Activated CD8-positive, alpha-beta T cell treated with anti-CD3 and anti-CD28 coated beads, Interleukin-2, amount 10 ng/mL, durations not matched to agents 7 days and 5 days (primary cell): ENCODE data around the gene PGLYRP2. TPM values are rescaled to one million over a fixed set of nuclear protein-coding genes. Genes with fewer than 3 reads are reported as not detected.

ENCODE experiments used
- ATAC-seq: fragments of 150-1000 bp; cut with Tn5 transposase; one replicate; pipeline ENCODE4 v1.10.0; 2021; ENCODE audit warnings: moderate library complexity
- CTCF ChIA-PET: fragments of 350-600 bp; sonication (Branson Sonifier 250); formaldehyde crosslinking; loops from one replicate; lab custom pipeline; 2021; ENCODE audit warnings: antibody characterized with exemption; lab: Charles Lee
- POLR2A ChIA-PET: fragments of 350-600 bp; sonication (Branson Sonifier 250); formaldehyde crosslinking; loops from one replicate; lab custom pipeline; 2021; ENCODE audit warnings: antibody characterized with exemption; lab: Charles Lee
- DNase-seq: peaks from one replicate; pipeline ENCODE4 v3.0.0-alpha.2; 2020
- H3K27ac Mint-ChIP-seq: one replicate; pipeline ENCODE4 v1.8.0; 2021; ENCODE audit warnings: mild to moderate bottlenecking, mixed read lengths
- H3K27me3 Mint-ChIP-seq: one replicate; pipeline ENCODE4 v1.8.0; 2021; ENCODE audit warnings: low read depth, mixed read lengths
- H3K36me3 Mint-ChIP-seq: one replicate; pipeline ENCODE4 v1.8.0; 2021; ENCODE audit warnings: low read depth, mixed read lengths
- H3K4me1 Mint-ChIP-seq: one replicate; pipeline ENCODE4 v1.8.0; 2021; ENCODE audit warnings: low read depth, mixed read lengths
- H3K4me3 Mint-ChIP-seq: one replicate; pipeline ENCODE4 v1.8.0; 2021; ENCODE audit warnings: mild to moderate bottlenecking, mixed read lengths
- H3K9me3 Mint-ChIP-seq: one replicate; pipeline ENCODE4 v1.8.0; 2022; ENCODE audit warnings: mixed read lengths; ENCODE audit not compliant: insufficient read depth
- total RNA-seq, 2 experiments: library from RNA; stranded (reverse); gene quantifications; one replicate each; pipeline ENCODE4 v1.2.3, GENCODE V29; 2021

PGLYRP2 gene
- total RNA-seq, 2 experiments from 2014 or later: not detected

DNA sequence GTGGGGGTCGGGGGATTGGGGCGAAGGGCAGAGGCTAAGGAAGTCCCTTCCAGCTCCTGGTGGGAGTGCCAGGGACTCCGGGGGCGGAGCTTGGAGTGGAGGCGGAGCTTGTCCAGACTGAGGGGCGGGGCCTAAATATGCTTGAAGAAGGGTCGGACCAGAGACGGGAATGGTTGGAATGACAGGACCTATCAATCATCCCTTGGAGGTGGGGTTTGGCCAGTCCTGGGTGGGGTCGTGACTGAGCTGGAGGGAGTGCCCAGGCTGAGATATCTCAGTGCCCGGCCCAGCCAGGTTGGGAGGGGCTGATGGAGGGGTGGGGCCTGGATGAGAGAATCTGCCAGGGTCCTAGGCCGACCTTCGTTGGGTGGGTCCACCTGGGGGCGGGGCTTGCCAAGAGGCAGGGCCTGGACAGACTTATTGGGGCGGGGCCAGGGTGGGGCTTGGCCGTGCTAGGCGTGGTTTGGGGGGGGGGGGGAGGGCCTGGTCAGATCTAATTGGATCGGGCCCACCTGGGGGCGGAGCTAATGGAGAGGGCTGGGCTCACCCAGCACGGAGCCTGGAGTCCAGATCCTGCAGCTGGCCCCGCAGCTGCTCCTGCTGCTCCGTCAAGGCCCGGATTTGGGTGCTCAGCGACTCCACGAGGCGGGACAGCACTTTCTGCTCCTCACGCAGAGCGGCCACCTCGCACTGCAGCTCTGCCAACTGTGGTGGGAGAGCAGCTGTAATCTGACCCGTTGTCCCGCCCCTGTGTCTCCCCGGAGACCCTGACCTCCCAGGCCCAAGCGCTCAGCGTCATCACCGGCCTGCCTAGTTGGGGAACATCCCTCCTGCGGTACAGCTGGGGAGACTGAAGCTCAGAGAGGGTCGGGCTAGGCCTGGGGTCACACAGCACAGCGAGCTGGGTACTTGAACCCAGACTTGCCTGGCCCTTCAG lies 26.9 kb downstream of the PGLYRP2 start:
- no peaks in the 10 kb centered on the region for H3K27me3 Mint-ChIP-seq

DNA sequence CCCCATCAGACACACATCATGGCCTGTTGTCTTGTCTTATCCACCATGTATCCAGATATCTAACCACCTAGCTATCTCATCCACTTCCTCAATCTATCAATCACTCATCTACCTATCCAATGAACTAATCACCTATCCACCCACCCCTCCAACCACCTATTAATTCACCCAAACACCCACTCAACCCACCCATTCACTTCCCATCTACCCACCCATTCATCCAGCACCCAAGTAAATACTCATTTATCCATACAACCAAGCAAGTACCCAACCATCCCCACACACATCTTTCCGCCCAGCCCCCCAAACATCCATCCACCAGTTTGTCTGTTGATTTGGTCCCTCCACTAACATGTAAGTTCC lies 28.8 kb downstream of the PGLYRP2 start:
- ChIA-PET POLR2A (interaction anchor here (1.1 to 3.2 kb wide), 2 partner anchors 13 to 15 kb away, joined by 3 to 22 read pairs; partner anchors contain the start of gene RASAL3), CTCF (interaction anchor here (0.7 to 3.7 kb wide), 2 partner anchors 13 to 31 kb away, joined by 3 to 14 read pairs; partner anchors contain the start of gene AKAP8L)
- H3K4me1 Mint-ChIP-seq: peaks cover 38% of the 10 kb centered on the region
- H3K4me3 Mint-ChIP-seq: peak overlapping the region; percentile 64
- H3K9me3 Mint-ChIP-seq: no peaks in the 10 kb centered on the region
- H3K36me3 Mint-ChIP-seq: peaks cover 60% of the 10 kb centered on the region
- H3K27ac Mint-ChIP-seq: peak overlapping the region; percentile 84
- DNase-seq (no peak), ATAC-seq (no peak)
- H3K27me3 Mint-ChIP-seq: no peaks in the 10 kb centered on the region

More for the DNA sequence above, 26.9 kb downstream of the PGLYRP2 start:
- no peaks in the 10 kb centered on the region for H3K9me3 Mint-ChIP-seq
- ChIA-PET POLR2A (interaction anchor here (1.2 to 3.2 kb wide), 5 partner anchors 8 to 103 kb away, joined by 3 to 22 read pairs (median 4); partner anchors contain the start of genes AKAP8L and RASAL3), CTCF (interaction anchor here (0.6 to 3.7 kb wide), 4 partner anchors 11 to 659 kb away, joined by 3 to 14 read pairs (median 6); partner anchors contain the start of gene AKAP8L)
- no peak overlapping the region for H3K4me3 Mint-ChIP-seq
- ATAC-seq: no peak
- no peak overlapping the region for H3K27ac Mint-ChIP-seq
- DNase-seq: no peak
- peaks cover 39% of the 10 kb centered on the region for H3K4me1 Mint-ChIP-seq
- H3K36me3 Mint-ChIP-seq: peaks cover 70% of the 10 kb centered on the region

DNA sequence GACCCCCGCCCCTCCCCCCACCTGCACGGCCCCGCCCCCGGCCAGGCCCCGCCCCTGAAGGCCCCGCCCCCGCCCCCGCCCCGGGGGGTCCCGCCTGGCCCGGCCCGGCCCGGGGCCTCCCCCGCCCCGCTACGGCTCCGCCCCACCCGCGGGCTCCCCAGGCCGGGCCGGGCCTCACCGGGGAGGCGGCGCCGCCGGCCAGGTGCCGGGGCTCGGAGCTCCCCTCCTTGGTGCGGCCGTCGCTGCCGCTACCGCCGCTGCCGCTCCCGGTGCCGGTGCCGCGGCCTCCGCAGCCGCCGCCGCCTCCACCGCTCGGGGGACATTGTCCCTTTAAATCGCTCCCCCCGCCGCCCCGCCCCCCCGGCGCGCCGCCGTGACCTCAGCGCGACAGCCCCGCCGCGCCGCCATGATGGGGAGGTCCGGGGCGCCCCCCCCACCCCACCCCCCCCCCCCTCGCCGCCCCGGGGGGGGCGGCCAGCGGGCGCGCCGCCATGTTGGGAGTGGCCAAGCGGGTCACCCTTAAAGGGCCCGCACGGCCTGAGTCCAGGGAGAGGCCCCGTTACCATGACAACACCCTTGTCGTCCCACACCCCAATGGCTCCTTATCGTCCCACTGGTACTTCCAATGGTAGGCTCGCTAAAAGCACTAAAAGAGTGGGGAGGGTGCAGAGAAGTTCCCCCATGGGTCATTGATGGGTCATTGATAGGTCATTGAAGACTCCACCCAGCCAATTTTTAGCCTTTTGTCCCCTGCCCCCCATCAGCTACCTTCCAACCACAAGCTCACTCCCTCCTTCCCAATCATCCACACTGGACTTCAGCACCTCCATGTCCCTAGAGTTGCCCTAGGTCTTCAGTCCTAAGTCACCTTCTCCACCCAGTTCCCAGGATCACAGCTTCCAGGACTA lies 29.4 kb downstream of the PGLYRP2 start, which contains the start of gene WIZ:
Gene WIZ, minus strand, starts transcription at position 337 of the 908 bp plus-strand sequence. CDS start 1,649 bp downstream, outside the sequence.
- Mint-ChIP-seq H3K9me3 (no peaks in the 10 kb centered on the region), H3K27me3 (no peaks in the 10 kb centered on the region), H3K36me3 (peaks cover 54% of the 10 kb centered on the region), H3K4me1 (peaks cover 33% of the 10 kb centered on the region), H3K27ac (peak within 1 kb of the TSS; percentile 84), H3K4me3 (peak within 1 kb of the TSS; percentile 64)
- ChIA-PET CTCF (interaction anchor here (0.7 to 3.7 kb wide), 2 partner anchors 13 to 31 kb away, joined by 3 to 14 read pairs; partner anchors contain the start of gene AKAP8L), POLR2A (interaction anchor here (1.0 to 3.2 kb wide), 3 partner anchors 9 to 31 kb away, joined by 3 to 22 read pairs (median 10); partner anchors contain the start of genes AKAP8L and RASAL3)
- ATAC-seq (peak; percentile 65), DNase-seq (peak; percentile 82)

DNA sequence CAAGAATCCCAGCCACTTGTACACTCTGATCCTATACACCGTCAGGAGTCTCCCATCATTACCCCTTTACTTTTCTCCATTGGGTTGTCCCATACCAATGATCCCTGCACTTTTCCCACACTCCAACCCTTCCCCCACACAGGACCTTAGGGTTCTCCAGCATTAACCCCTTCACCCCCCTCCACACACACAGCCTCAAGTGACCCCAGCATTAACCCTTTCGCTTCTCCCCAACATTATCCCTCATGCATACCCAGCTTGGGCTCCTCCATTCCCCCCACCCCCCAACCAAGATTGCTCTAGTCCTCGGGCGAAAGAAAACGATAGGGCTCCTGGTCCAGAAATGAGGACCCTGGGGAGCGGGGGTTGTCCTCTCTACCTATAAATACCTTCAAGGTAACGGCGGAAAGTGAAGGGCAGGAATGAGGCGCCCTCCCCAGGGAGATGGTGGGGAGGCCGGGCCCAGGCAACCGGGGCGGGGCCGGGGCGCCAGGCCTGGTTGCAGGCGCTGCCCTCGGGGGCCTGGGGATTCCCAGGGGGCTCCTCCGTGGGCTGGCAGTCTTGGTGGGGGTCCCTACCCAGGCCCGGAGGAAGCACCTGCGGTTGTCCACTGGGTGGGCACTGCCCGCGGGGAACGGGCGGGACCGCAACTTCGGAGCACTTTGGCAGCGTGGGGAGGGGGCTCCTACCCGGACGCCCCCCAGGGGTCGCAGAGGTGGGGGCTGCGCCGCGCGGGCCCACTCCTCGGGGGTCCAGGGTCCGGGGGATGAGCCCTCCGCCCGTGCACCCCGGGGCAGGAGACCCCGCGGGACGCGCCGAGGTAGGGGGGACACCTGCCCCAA lies 30.3 kb downstream of the PGLYRP2 start:
- peaks cover 45% of the 10 kb centered on the region for H3K36me3 Mint-ChIP-seq
- no peaks in the 10 kb centered on the region for H3K9me3 Mint-ChIP-seq
- peaks cover 31% of the 10 kb centered on the region for H3K4me1 Mint-ChIP-seq
- DNase-seq (no peak), ATAC-seq (no peak)
- H3K4me3 Mint-ChIP-seq: peak overlapping the region; percentile 58
- ChIA-PET CTCF (interaction anchor here (1.4 kb wide), 1 partner anchor 30 kb away, joined by 4 read pairs; the partner anchor contains the start of gene AKAP8L), POLR2A (interaction anchor here (1.0 to 2.3 kb wide), 3 partner anchors 10 to 31 kb away, joined by 3 to 10 read pairs (median 4); partner anchors contain the start of gene AKAP8L)
- H3K27ac Mint-ChIP-seq: peak overlapping the region; percentile 44
- no peaks in the 10 kb centered on the region for H3K27me3 Mint-ChIP-seq

DNA sequence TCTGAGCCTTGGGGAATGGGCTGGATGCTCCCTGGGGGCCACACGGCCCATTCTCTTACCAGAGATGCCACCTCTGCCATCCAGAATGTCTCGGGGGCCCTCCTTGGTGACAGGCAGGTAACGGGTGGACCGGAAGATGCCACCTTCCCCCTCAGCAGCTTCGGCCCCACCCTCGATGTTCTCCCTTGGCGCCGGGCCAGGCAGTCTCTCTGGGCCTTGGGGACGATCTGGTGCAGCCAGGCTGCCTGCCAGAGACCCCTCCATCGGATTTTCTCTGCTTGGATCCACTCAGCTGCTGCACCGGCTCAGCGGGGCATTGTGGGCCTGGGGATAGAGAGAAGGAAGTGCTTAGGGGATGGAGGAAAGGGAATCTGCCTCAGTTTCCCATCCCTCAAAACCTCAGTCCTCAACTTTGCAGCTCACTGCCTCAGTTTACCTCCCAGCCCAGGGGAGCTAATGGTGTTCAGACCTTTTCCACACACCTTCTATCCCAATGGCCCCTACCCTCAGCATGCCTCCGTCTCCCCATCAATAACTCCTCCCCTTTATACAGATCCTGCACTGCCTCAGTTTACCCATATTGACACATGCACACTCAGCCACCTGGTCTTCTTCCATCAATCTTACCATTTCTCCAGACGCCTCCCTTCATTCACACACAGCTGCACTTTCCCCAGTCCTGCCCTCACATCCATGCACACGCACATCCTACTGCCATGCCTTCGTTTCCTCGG lies 31.1 kb downstream of the PGLYRP2 start:
- no peak for DNase-seq
- ChIA-PET POLR2A (interaction anchor here (0.5 to 2.3 kb wide), 5 partner anchors 15 to 86 kb away, joined by 3 to 10 read pairs (median 4); partner anchors contain the start of gene AKAP8L), CTCF (interaction anchor here (0.8 to 1.5 kb wide), 3 partner anchors 15 to 108 kb away, joined by 4 read pairs; partner anchors contain the start of gene AKAP8L)
- Mint-ChIP-seq H3K27me3 (no peaks in the 10 kb centered on the region), H3K36me3 (peaks cover 38% of the 10 kb centered on the region), H3K27ac (peak overlapping the region; percentile 44), H3K9me3 (no peaks in the 10 kb centered on the region), H3K4me1 (peaks cover 28% of the 10 kb centered on the region), H3K4me3 (peak overlapping the region; percentile 58)
- no peak for ATAC-seq

DNA sequence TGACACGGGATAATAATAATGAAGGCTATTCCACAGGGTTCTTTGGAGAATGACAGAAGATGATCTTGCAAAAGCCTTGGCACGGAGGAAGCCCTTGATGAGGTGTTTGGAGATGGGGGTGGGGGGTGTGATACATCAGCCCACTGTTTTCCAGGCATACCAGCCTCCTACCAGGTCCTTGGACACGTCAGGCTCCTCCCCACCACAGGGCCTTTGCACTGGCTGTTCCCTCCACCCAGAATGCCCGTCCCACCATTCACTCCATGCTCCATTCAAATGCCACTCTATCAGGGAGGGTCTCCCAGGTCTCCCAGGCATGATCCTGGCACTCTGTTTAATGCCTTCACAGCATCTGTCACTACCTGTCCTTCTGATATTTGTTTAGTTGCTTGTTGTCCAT lies 32.2 kb downstream of the PGLYRP2 start:
- Mint-ChIP-seq H3K4me3 (no peak overlapping the region), H3K9me3 (no peaks in the 10 kb centered on the region), H3K27me3 (no peaks in the 10 kb centered on the region), H3K36me3 (peaks cover 30% of the 10 kb centered on the region), H3K27ac (no peak overlapping the region), H3K4me1 (peaks cover 25% of the 10 kb centered on the region)
- ChIA-PET POLR2A (no interaction called here), CTCF (interaction anchor here (0.8 to 1.5 kb wide), 2 partner anchors 17 to 109 kb away, joined by 4 read pairs; no protein-coding TSS in a partner anchor)
- ATAC-seq (no peak), DNase-seq (no peak)

DNA sequence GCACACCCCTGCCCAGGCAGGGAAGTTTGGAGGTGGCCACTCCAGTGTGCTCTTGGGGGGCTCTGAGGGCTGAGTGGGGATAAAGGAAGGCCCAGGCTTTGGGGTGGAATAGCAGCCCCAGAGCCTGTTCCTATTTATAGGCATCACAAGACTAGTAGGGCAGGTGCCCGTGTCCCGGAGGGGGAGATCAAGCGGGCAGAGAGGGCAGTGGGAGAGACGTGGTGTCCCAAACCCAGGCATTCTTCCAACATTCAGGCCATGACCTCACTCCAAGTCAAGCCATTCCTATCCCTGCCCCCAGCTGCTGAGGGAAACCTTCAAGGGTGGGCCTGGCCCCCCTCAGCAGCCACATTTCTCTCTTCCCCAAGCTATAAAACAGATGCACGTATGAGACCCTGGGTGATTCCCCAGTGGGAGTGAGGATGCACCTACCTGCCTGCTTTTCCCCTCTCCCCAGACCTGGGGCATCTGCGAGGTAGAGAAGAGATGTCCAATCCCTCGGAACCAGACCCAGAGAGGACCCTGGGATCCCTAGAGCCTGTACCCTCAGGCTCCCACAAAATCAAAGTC lies 33.4 kb downstream of the PGLYRP2 start:
- Mint-ChIP-seq H3K9me3 (no peaks in the 10 kb centered on the region), H3K4me1 (peaks cover 15% of the 10 kb centered on the region), H3K4me3 (no peak overlapping the region), H3K36me3 (peaks cover 18% of the 10 kb centered on the region), H3K27me3 (no peaks in the 10 kb centered on the region), H3K27ac (no peak overlapping the region)
- ChIA-PET CTCF (interaction anchor here (1.3 kb wide), 1 partner anchor 9 kb away, joined by 3 read pairs; no protein-coding TSS in a partner anchor), POLR2A (no interaction called here)
- no peak for DNase-seq
- ATAC-seq: no peak

DNA sequence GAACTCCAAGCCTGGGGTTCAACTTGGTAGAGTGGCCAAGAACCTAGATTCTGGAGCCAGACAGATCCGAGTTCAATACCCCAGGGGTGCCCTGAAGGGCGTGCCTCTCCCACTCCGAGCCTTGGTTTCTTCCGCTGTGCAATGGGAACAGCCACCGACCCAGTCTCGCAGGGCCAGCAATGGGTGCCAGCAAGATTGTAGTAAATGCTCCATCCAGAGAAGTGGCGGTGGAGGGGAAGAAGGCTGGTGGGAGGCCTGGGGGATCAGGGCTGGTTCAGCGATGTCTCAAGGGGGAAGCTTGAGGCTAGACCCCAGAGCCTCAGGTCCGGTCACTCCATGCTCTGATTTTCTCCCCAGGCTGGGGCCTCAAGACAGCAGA lies 34.1 kb downstream of the PGLYRP2 start:
- Mint-ChIP-seq H3K4me1 (peaks cover 9% of the 10 kb centered on the region), H3K36me3 (peaks cover 12% of the 10 kb centered on the region), H3K4me3 (no peak overlapping the region), H3K27ac (no peak overlapping the region), H3K9me3 (no peaks in the 10 kb centered on the region), H3K27me3 (no peaks in the 10 kb centered on the region)
- ChIA-PET POLR2A (no interaction called here), CTCF (no interaction called here)
- ATAC-seq (no peak), DNase-seq (no peak)

DNA sequence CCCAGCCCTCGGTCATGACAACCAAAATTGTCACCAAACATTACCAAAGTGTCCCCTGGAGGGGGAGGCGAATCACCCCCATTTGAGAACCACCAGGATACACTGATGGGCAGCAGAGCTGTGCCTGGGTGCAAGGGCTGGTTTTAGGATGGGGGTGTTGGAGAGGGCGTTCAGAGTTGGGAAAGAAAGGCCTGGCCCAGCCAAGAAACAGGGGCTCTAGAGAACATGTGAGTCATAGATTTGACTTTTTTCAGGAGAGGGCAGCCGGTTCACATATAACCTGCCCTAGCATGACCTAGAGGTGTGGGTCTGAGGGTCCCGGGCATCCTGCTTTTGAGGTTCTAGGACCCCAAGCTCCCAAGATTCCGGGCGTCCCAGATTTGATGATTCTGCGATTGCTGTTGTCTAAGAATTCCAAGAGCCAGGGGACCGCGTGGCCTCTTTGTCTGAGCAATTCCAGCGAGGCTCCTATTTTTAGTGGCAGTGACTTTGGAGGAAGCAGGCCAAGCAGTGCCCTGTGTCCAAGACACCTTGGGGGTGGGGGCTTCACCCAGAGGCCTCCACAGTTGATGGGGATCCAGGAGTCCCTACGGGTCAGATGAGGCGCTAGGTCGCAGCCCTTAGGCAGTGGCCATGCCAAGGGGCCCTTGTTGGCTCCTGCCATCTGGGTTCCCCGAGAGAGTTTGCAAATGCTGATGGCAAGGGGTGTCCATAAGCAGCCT lies 34.6 kb downstream of the PGLYRP2 start:
- H3K4me3 Mint-ChIP-seq: no peak overlapping the region
- H3K27ac Mint-ChIP-seq: no peak overlapping the region
- POLR2A ChIA-PET: interaction anchor here (1.6 kb wide), 1 partner anchor 12 kb away, joined by 7 read pairs; no protein-coding TSS in a partner anchor
- H3K4me1 Mint-ChIP-seq: peaks cover 7% of the 10 kb centered on the region
- ATAC-seq: no peak
- no peaks in the 10 kb centered on the region for H3K27me3 Mint-ChIP-seq
- H3K9me3 Mint-ChIP-seq: no peaks in the 10 kb centered on the region
- peaks cover 11% of the 10 kb centered on the region for H3K36me3 Mint-ChIP-seq
- CTCF ChIA-PET: no interaction called here
- no peak for DNase-seq
